Endothelial cell of umbilical vein (primary cell): ENCODE measurements around the gene RSPRY1.

Experiments used
- CTCF ChIP-seq, 2 donors: IDR thresholded peaks; 1 replicate in 1 of 2; 2 replicates in 1 of 2; pipeline ENCODE4 v1.5.1; 2011; ENCODE audit warnings: low read length in 2 of 2, mild to moderate bottlenecking in 2 of 2, moderate library complexity in 2 of 2, control low read depth in 1 of 2, inconsistent platforms in 1 of 2, low read depth in 1 of 2; ENCODE audit not compliant: insufficient read depth in 1 of 2; ENCODE audit errors: extremely low read depth in 1 of 2
- POLR2A ChIP-seq: IDR thresholded peaks from 2 replicates; pipeline ENCODE4 v1.6.1; 2012; ENCODE audit warnings: low read depth, mild to moderate bottlenecking, control low read depth, low read length

GRCh38 chr16:57245472-57246113, 59.5 kb downstream of the RSPRY1 start:
- TF ChIP-seq POLR2A (no peak), CTCF (IDR thresholded peaks at IDR 0.05; ENCODE audit: extremely low read depth in 1 of 2, insufficient read depth in 1 of 2, low read depth in 1 of 2, low read length in 2 of 2) (no peak)
